Skeletal muscle satellite cell (primary cell): Measurements from ENCODE around the gene CPT1A.

Experiments used
- H3K27me3 ChIP-seq: 2 replicates; pipeline ENCODE4 v1.7.0; 2013; ENCODE audit warnings: low read length; ENCODE audit not compliant: control insufficient read depth, insufficient read depth
- H3K36me3 ChIP-seq: 2 replicates; pipeline ENCODE4 v1.7.0; 2013; ENCODE audit warnings: mild to moderate bottlenecking, control low read depth, low read length; ENCODE audit not compliant: insufficient read depth
- H3K4me1 ChIP-seq: 2 replicates; pipeline ENCODE4 v1.7.0; 2013; ENCODE audit warnings: low read length; ENCODE audit not compliant: control insufficient read depth, insufficient read depth
- H3K4me2 ChIP-seq: 2 replicates; pipeline ENCODE4 v1.7.0; 2013; ENCODE audit warnings: mild to moderate bottlenecking, low read length
- H3K4me3 ChIP-seq: 2 replicates; pipeline ENCODE4 v1.7.0; 2013; ENCODE audit warnings: low read length
- H3K9ac ChIP-seq: 2 replicates; pipeline ENCODE4 v1.7.0; 2013; ENCODE audit warnings: mild to moderate bottlenecking, low read depth, low read length, moderate library complexity
- H3K9me3 ChIP-seq: replicated peaks from 2 replicates; pipeline ENCODE4 v1.7.0; 2013; ENCODE audit warnings: mild to moderate bottlenecking, control low read depth, low read length

Gene CPT1A

GRCh38 chr11:68838572-68838964, 3.1 kb downstream of the CPT1A start:
- H3K4me2 ChIP-seq: peak overlapping the region; percentile 90
- H3K9me3 ChIP-seq: no peaks in the 10 kb centered on the region
- peaks cover 35% of the 10 kb centered on the region for H3K4me1 ChIP-seq
- peaks cover 6% of the 10 kb centered on the region for H3K27me3 ChIP-seq
- peak overlapping the region; percentile 78 for H3K9ac ChIP-seq
- peak overlapping the region; percentile 80 for H3K4me3 ChIP-seq
- H3K36me3 ChIP-seq: no peaks in the 10 kb centered on the region

GRCh38 chr11:68837583-68838571, 3.8 kb downstream of the CPT1A start:
- no peaks in the 10 kb centered on the region for H3K9me3 ChIP-seq
- peak overlapping the region; percentile 90 for H3K4me2 ChIP-seq
- H3K4me1 ChIP-seq: peaks cover 34% of the 10 kb centered on the region
- H3K9ac ChIP-seq: peak overlapping the region; percentile 78
- peaks cover 5% of the 10 kb centered on the region for H3K27me3 ChIP-seq
- H3K4me3 ChIP-seq: no peak overlapping the region
- H3K36me3 ChIP-seq: no peaks in the 10 kb centered on the region

- no peaks in the 10 kb centered on the region for H3K9me3 ChIP-seq
- no peak overlapping the region for H3K9ac ChIP-seq
- H3K27me3 ChIP-seq: no peaks in the 10 kb centered on the region
- no peak overlapping the region for H3K4me2 ChIP-seq
- peaks cover 31% of the 10 kb centered on the region for H3K4me1 ChIP-seq
- no peak overlapping the region for H3K4me3 ChIP-seq
- H3K36me3 ChIP-seq: no peaks in the 10 kb centered on the region
These were observed 6.0 kb downstream of the CPT1A start for GRCh38 chr11:68835749-68836148.

GRCh38 chr11:68835328-68835727, 6.4 kb downstream of the CPT1A start:
- Histone ChIP-seq H3K4me2 (no peak overlapping the region), H3K4me3 (no peak overlapping the region), H3K9me3 (no peaks in the 10 kb centered on the region), H3K4me1 (peaks cover 29% of the 10 kb centered on the region), H3K27me3 (no peaks in the 10 kb centered on the region), H3K36me3 (no peaks in the 10 kb centered on the region), H3K9ac (no peak overlapping the region)

GRCh38 chr11:68832476-68833181, 9.1 kb downstream of the CPT1A start:
- Histone ChIP-seq H3K36me3 (no peaks in the 10 kb centered on the region), H3K4me1 (peaks cover 7% of the 10 kb centered on the region), H3K27me3 (no peaks in the 10 kb centered on the region), H3K9ac (no peak overlapping the region), H3K4me2 (peak overlapping the region; percentile 14), H3K9me3 (no peaks in the 10 kb centered on the region), H3K4me3 (no peak overlapping the region)

GRCh38 chr11:68831124-68831523, 10.6 kb downstream of the CPT1A start:
- Histone ChIP-seq H3K36me3 (no peaks in the 10 kb centered on the region), H3K27me3 (no peaks in the 10 kb centered on the region), H3K4me3 (no peak overlapping the region), H3K9me3 (no peaks in the 10 kb centered on the region), H3K4me1 (peaks cover 6% of the 10 kb centered on the region), H3K4me2 (no peak overlapping the region), H3K9ac (no peak overlapping the region)

GRCh38 chr11:68829581-68829980, 12.1 kb downstream of the CPT1A start:
- peaks cover 6% of the 10 kb centered on the region for H3K4me1 ChIP-seq
- H3K9me3 ChIP-seq: no peaks in the 10 kb centered on the region
- no peak overlapping the region for H3K4me3 ChIP-seq
- no peak overlapping the region for H3K9ac ChIP-seq
- no peaks in the 10 kb centered on the region for H3K36me3 ChIP-seq
- H3K4me2 ChIP-seq: no peak overlapping the region
- no peaks in the 10 kb centered on the region for H3K27me3 ChIP-seq

GRCh38 chr11:68828957-68829356, 12.8 kb downstream of the CPT1A start:
- no peak overlapping the region for H3K4me3 ChIP-seq
- H3K27me3 ChIP-seq: no peaks in the 10 kb centered on the region
- peaks cover 6% of the 10 kb centered on the region for H3K4me1 ChIP-seq
- H3K9me3 ChIP-seq: no peaks in the 10 kb centered on the region
- H3K36me3 ChIP-seq: no peaks in the 10 kb centered on the region
- no peak overlapping the region for H3K4me2 ChIP-seq
- H3K9ac ChIP-seq: no peak overlapping the region

GRCh38 chr11:68828155-68828931, 13.4 kb downstream of the CPT1A start:
- Histone ChIP-seq H3K36me3 (no peaks in the 10 kb centered on the region), H3K9me3 (no peaks in the 10 kb centered on the region), H3K9ac (no peak overlapping the region), H3K27me3 (no peaks in the 10 kb centered on the region), H3K4me1 (peaks cover 6% of the 10 kb centered on the region), H3K4me3 (no peak overlapping the region), H3K4me2 (no peak overlapping the region)

- H3K9ac ChIP-seq: no peak overlapping the region
- H3K9me3 ChIP-seq: no peaks in the 10 kb centered on the region
- no peak overlapping the region for H3K4me2 ChIP-seq
- H3K4me3 ChIP-seq: no peak overlapping the region
- no peaks in the 10 kb centered on the region for H3K36me3 ChIP-seq
- H3K27me3 ChIP-seq: no peaks in the 10 kb centered on the region
- peaks cover 3% of the 10 kb centered on the region for H3K4me1 ChIP-seq
These were observed 14.0 kb downstream of the CPT1A start for GRCh38 chr11:68827733-68828132.

GRCh38 chr11:68826726-68827125, 15.0 kb downstream of the CPT1A start:
- H3K4me1 ChIP-seq: no peaks in the 10 kb centered on the region

More at GRCh38 chr11:68826726-68827125, 15.0 kb downstream of the CPT1A start:
- no peak overlapping the region for H3K4me2 ChIP-seq
- no peak overlapping the region for H3K9ac ChIP-seq
- H3K4me3 ChIP-seq: no peak overlapping the region
- no peaks in the 10 kb centered on the region for H3K27me3 ChIP-seq
- no peaks in the 10 kb centered on the region for H3K36me3 ChIP-seq
- H3K9me3 ChIP-seq: no peaks in the 10 kb centered on the region
